Activated T-helper 2 cell treated with anti-CD3 and anti-CD28 coated beads, Interferon-gamma antibody, Interleukin-2, Interleukin-4, amounts not matched to agents 10 μg/mL and 5 μg/mL and 100 μg/mL, durations not matched to agents 14 hours and 24 hours and 36 hours (primary cell): ENCODE results near the gene RPL41. TPM values are rescaled to one million over a fixed set of nuclear protein-coding genes. Genes with fewer than 3 reads are reported as not detected.

Experiments used
- DNase-seq: peaks from one replicate; pipeline ENCODE4 v3.0.0; 2021; ENCODE audit warnings: low spot score
- H3K27ac Mint-ChIP-seq: one replicate; pipeline ENCODE4 v1.8.0; 2021; ENCODE audit warnings: mixed read lengths
- H3K27me3 Mint-ChIP-seq: one replicate; pipeline ENCODE4 v1.8.0; 2021; ENCODE audit warnings: low read depth, mixed read lengths
- H3K36me3 Mint-ChIP-seq: one replicate; pipeline ENCODE4 v1.8.0; 2021; ENCODE audit warnings: low read depth, mixed read lengths
- H3K4me1 Mint-ChIP-seq: one replicate; pipeline ENCODE4 v1.8.0; 2021; ENCODE audit warnings: low read depth, mixed read lengths
- H3K4me3 Mint-ChIP-seq: one replicate; pipeline ENCODE4 v1.8.0; 2021; ENCODE audit warnings: low read depth, mild to moderate bottlenecking, moderate library complexity, mixed read lengths
- H3K9me3 Mint-ChIP-seq: one replicate; pipeline ENCODE4 v1.8.0; 2021; ENCODE audit warnings: mixed read lengths
- intact Hi-C: fragments of 100-400 bp; cut with micrococcal nuclease; formaldehyde crosslinking; loops from one replicate; pipeline ENCODE4 v1.15.1; 2023
- total RNA-seq: library from RNA; stranded (reverse); gene quantifications from 2 replicates; pipeline ENCODE4 v1.2.3, GENCODE V29; 2022

The RPL41 gene
- total RNA-seq, 1 donor from 2014 or later: 4,057 TPM

DNA sequence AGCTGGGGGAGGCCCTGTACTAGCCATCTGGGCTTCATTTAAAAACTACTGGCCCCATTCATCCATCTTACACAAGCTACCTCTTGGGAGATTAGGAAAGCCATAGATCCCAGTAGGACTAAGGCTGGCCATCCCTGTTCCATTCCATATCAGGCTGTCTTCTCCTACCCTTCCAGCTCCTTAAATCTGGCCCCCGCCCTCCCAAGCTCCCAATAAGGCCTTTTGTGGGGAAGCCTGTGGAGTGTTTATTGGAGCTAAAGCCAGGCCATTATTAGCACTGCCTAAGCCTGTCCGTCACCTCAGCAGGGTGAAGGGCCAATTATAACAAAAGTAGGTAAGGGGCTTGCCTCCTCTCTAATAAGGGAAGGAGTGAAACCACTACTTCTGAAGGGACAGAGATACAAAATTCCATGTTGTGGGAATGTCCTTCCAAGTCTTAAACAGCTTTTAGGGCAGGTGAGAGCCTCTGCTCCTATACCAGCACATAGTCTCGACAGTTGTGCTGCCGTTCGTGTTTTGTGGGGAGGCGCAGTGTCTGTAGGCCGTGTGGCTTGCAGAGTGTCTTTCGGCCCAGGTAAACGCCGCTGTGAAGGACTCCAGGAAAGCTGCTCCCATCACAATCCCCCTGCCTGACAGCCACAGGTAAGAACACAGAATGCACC, 45.4 kb downstream of the RPL41 start:
- Mint-ChIP-seq H3K9me3 (no peaks in the 10 kb centered on the region), H3K4me3 (peak overlapping the region; percentile 97), H3K27ac (peak overlapping the region; percentile 63), H3K36me3 (peaks cover 81% of the 10 kb centered on the region), H3K4me1 (peaks cover 35% of the 10 kb centered on the region), H3K27me3 (no peaks in the 10 kb centered on the region)
- intact Hi-C loops: no loop called here
- DNase-seq: no peak

DNA sequence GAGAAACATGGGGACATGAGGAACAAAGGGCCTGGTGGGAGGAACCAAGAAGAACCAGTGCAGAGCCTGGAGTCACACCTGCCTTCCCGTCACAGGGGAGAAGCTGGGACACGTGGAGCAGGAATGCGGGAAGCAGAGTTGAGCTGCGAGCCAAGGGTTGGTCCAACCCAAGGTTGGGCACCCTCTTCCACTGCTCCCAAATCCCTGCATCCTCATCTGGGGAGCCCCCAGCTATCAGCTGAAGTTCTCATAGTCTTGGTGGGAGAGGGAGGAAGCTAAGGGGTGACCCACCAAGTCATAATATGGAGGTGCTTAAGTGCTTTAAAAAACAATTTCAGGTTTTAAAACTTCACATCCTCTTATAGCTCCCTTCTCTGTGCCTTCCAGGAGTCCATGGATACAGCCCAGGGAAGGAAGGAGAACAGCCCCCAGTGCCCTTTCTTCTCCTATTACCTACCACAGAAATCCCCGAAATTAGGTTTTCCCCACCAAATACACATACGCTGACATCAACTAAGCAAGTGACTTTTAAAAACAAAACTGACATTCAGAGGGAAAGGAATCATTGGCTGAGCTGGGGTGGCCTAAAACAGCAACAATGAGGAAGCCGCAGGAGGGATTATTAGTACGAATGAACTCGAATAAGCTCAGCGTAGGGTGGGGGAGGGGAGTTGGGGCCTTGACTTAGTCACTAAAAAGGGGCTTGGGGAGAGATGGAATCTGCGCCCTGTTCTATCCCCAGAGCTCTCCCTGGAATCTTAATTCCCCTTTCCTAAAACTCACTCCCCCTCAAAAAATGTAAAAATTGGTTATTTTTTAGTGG, 46.2 kb downstream of the RPL41 start:
- Mint-ChIP-seq H3K36me3 (peaks cover 81% of the 10 kb centered on the region), H3K27ac (no peak overlapping the region), H3K4me1 (peaks cover 33% of the 10 kb centered on the region), H3K9me3 (no peaks in the 10 kb centered on the region), H3K27me3 (no peaks in the 10 kb centered on the region), H3K4me3 (no peak overlapping the region)
- DNase-seq: no peak
- intact Hi-C loops: no loop called here

DNA sequence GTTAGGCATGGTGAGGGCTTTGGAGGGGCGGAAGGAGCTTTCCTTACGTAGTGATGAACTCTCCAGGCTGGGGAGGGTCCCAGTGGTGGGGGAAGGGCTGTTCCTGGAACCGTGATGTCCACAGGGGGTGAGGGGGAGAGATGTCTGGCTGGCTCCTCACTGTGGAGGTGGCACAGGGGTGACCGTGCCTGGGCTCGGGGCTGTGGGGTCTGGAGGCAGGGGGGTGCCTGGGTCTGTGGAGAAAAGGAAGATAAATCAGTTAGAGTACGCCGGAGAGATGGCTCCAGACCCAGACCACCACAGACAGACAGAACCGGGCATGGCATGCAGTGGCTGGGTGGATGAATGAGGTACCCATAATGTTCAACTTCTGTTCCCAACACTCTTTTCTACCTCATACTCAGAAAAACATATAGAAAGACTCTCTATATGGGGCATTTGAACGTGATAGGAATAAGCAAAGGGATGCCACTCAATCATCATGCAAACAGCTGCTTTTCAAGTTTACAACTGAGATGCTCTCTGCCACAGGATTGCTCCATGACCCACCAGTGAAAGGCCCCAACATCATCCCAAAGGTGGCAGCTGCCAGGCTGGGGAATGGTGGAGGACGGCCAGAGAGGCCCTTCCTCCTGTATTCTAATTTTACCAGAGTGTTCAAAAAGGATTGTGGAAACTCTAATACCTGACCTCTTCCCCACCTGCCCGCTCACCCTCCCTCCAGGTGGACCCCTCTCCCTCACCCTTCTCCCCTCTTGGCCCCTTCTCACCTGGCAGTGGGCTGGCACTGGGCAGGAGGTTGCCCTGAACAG, 47.3 kb downstream of the RPL41 start:
- no peaks in the 10 kb centered on the region for H3K27me3 Mint-ChIP-seq
- H3K4me3 Mint-ChIP-seq: no peak overlapping the region
- H3K36me3 Mint-ChIP-seq: peaks cover 81% of the 10 kb centered on the region
- intact Hi-C loops: no loop called here
- H3K4me1 Mint-ChIP-seq: peaks cover 33% of the 10 kb centered on the region
- no peak for DNase-seq
- H3K27ac Mint-ChIP-seq: peak overlapping the region; percentile 30
- H3K9me3 Mint-ChIP-seq: no peaks in the 10 kb centered on the region

DNA sequence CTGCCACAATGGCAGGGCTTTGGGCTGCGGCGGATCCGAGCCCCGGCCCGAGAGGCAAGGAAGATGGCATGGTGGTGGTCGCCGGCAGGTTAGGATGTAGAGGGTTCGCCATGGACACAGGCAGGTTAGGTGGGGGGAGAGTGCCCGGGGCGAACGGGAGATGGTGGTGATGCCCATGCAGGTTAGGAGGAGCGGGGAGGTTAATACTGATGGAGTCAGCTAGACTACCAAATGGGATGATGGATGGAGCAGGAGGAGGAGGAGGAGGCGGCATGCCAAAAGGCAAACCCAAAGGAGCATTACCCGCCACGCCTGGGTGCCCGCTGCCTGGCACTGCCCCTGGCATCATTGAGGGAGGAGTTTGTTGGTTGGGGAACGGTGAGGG, 47.9 kb downstream of the RPL41 start:
- intact Hi-C loops: no loop called here
- no peak overlapping the region for H3K4me3 Mint-ChIP-seq
- no peaks in the 10 kb centered on the region for H3K9me3 Mint-ChIP-seq
- peaks cover 79% of the 10 kb centered on the region for H3K36me3 Mint-ChIP-seq
- H3K4me1 Mint-ChIP-seq: peaks cover 27% of the 10 kb centered on the region
- DNase-seq: no peak
- no peaks in the 10 kb centered on the region for H3K27me3 Mint-ChIP-seq
- H3K27ac Mint-ChIP-seq: no peak overlapping the region

DNA sequence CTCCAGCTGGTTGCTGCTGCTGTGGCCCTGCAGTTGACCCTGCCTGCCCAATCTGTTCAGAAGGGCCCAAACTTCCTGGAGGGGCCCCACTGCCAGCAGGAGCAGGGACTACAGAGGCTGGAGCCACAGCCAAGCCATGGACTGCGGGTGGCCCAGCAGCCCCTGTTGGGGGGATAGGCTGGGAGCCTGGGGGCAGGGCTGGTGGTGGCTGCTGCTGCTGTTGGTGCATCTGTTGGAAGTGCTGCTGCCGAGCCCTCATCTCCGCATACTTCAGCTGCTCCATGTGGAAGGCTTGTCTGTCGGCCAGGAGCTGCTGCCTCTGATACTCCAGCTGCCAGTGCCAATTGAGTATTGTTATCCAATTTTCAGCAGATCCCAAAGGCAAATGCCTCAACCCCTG, 48.9 kb downstream of the RPL41 start:
- DNase-seq: no peak
- Mint-ChIP-seq H3K27ac (no peak overlapping the region), H3K36me3 (peaks cover 79% of the 10 kb centered on the region), H3K4me3 (no peak overlapping the region), H3K4me1 (peaks cover 18% of the 10 kb centered on the region), H3K9me3 (no peaks in the 10 kb centered on the region), H3K27me3 (no peaks in the 10 kb centered on the region)
- intact Hi-C loops: no loop called here

Other genes with a start within 250 kb of the RPL41 start
- 37.5 and 43.4 TPM in 2 replicates for gene PYM1, start 188.7 kb upstream of the RPL41 start, total RNA-seq
- 218 and 242 TPM in 2 replicates for gene DGKA, start 185.5 kb upstream of the RPL41 start, total RNA-seq
- 0.32 and 0.37 TPM in 2 replicates for gene PMEL, start 150.6 kb upstream of the RPL41 start, total RNA-seq
- gene CDK2, start 149.8 kb upstream of the RPL41 start, total RNA-seq: 116 and 121 TPM in 2 replicates
- gene RAB5B, start 142.6 kb upstream of the RPL41 start, total RNA-seq: 47.9 and 51.0 TPM in 2 replicates
- gene SUOX, start 119.4 kb upstream of the RPL41 start, total RNA-seq: 19.9 and 21.2 TPM in 2 replicates
- 34.8 and 35.5 TPM in 2 replicates for gene IKZF4, start 95.6 kb upstream of the RPL41 start, total RNA-seq
- gene RPS26, start 74.7 kb upstream of the RPL41 start, total RNA-seq: 43.9 and 45.2 TPM in 2 replicates
- 0.11 and 0.71 TPM in 2 replicates for gene ERBB3, start 36.5 kb upstream of the RPL41 start, total RNA-seq
- gene PA2G4, start 12.1 kb upstream of the RPL41 start, total RNA-seq: 356 and 364 TPM in 2 replicates
- 7.7 and 9.2 TPM in 2 replicates for gene ZC3H10, start 1.6 kb downstream of the RPL41 start, total RNA-seq
- 154 TPM in 2 replicates for gene ESYT1, start 11.6 kb downstream of the RPL41 start, total RNA-seq
- gene MYL6B, start 36.0 kb downstream of the RPL41 start, total RNA-seq: 89.7 and 94.3 TPM in 2 replicates
- 1,051 and 1,067 TPM in 2 replicates for gene MYL6, start 41.7 kb downstream of the RPL41 start, total RNA-seq
- gene SMARCC2, start 72.8 kb downstream of the RPL41 start, total RNA-seq: 131 and 136 TPM in 2 replicates
- gene RNF41, start 105.3 kb downstream of the RPL41 start, total RNA-seq: 38.5 TPM in 2 replicates
- gene NABP2, start 107.7 kb downstream of the RPL41 start, total RNA-seq: 77.3 and 86.8 TPM in 2 replicates
- 0.39 and 1.4 TPM in 2 replicates for gene SLC39A5, start 113.4 kb downstream of the RPL41 start, total RNA-seq
- gene ANKRD52, start 141.8 kb downstream of the RPL41 start, total RNA-seq: 66.0 and 78.0 TPM in 2 replicates
- gene COQ10A, start 150.3 kb downstream of the RPL41 start, total RNA-seq: 15.9 and 17.0 TPM in 2 replicates
- gene CS, start 183.7 kb downstream of the RPL41 start, total RNA-seq: 250 and 253 TPM in 2 replicates
- 160 and 165 TPM in 2 replicates for gene CNPY2, start 199.4 kb downstream of the RPL41 start, total RNA-seq
- gene PAN2, start 217.4 kb downstream of the RPL41 start, total RNA-seq: 28.7 and 28.9 TPM in 2 replicates
- gene IL23A, start 222.3 kb downstream of the RPL41 start, total RNA-seq: 30.4 and 31.0 TPM in 2 replicates
- gene STAT2, start 243.5 kb downstream of the RPL41 start, total RNA-seq: 70.3 and 75.0 TPM in 2 replicates
- not detected in 2 replicates for gene APOF, start 246.2 kb downstream of the RPL41 start, total RNA-seq